AG04450 (cell line): Measurements from ENCODE around the gene VAV3. TPM values are rescaled to one million over a fixed set of nuclear protein-coding genes. Genes with fewer than 3 reads are reported as not detected.

Experiments used
- CTCF ChIA-PET: fragments of 300-600, 350-600 bp; formaldehyde crosslinking; extraction: SDS; loops from one replicate; lab custom pipeline; 2022; ENCODE audit warnings: antibody characterized with exemption, inconsistent platforms; lab: Charles Lee
- POLR2A ChIA-PET: fragments of 350-600 bp; formaldehyde crosslinking; extraction: SDS; loops from one replicate; lab custom pipeline; 2021; ENCODE audit warnings: antibody characterized with exemption, inconsistent platforms; lab: Yijun Ruan, JAX
- DNase-seq: peaks from one replicate; pipeline ENCODE4 v3.0.0-alpha.2; 2011; ENCODE audit warnings: low read depth, low spot score
- H3K27ac ChIP-seq: one replicate; pipeline ENCODE4 v1.5.1; 2012; ENCODE audit warnings: low read depth, low read length, control low read depth
- H3K27me3 ChIP-seq: one replicate; pipeline ENCODE4 v1.6.0; 2012; ENCODE audit warnings: low read length; ENCODE audit not compliant: control insufficient read depth, insufficient read depth
- H3K4me3 ChIP-seq: 2 replicates; pipeline ENCODE4 v1.5.1; 2011; ENCODE audit warnings: mild to moderate bottlenecking, low read depth, low read length, control low read depth
- H3K9me3 ChIP-seq: 2 replicates; pipeline ENCODE4 v1.5.1; 2012; ENCODE audit warnings: low read length; ENCODE audit not compliant: control insufficient read depth, insufficient read depth
- CTCF ChIP-seq: IDR thresholded peaks from 2 replicates; pipeline ENCODE4 v1.5.1; 2011; ENCODE audit warnings: low read depth, low read length, control low read depth, inconsistent platforms
- polyA plus RNA-seq: library from polyadenylated mRNA; depleted of rRNA; stranded (reverse); fragments of >200 nt; gene quantifications from 2 replicates; pipeline ENCODE4 v1.2.3, GENCODE V29; 2011

VAV3 gene
- polyA plus RNA-seq, 1 experiment: 0.02 TPM

- no peak for TF ChIP-seq CTCF
- Histone ChIP-seq H3K9me3 (no peaks in the 10 kb centered on the region), H3K27ac (no peak overlapping the region), H3K27me3 (no peaks in the 10 kb centered on the region), H3K4me3 (no peak overlapping the region)
- ChIA-PET CTCF (no interaction called here), POLR2A (no interaction called here)
- no peak for DNase-seq
These were observed 131.9 kb downstream of the VAV3 start for GRCh38 chr1:107833061-107833460.

- Histone ChIP-seq H3K27me3 (no peaks in the 10 kb centered on the region), H3K27ac (no peak overlapping the region), H3K4me3 (no peak overlapping the region), H3K9me3 (no peaks in the 10 kb centered on the region)
- DNase-seq: no peak
- ChIA-PET CTCF (interaction anchor here (0.8 to 1.4 kb wide), 2 partner anchors 50 to 294 kb away, joined by 3 read pairs; no protein-coding TSS in a partner anchor), POLR2A (no interaction called here)
- no peak for TF ChIP-seq CTCF
These were observed 133.1 kb downstream of the VAV3 start for GRCh38 chr1:107831921-107832320.

- Histone ChIP-seq H3K9me3 (no peaks in the 10 kb centered on the region), H3K4me3 (no peak overlapping the region), H3K27me3 (no peaks in the 10 kb centered on the region), H3K27ac (no peak overlapping the region)
- ChIA-PET CTCF (interaction anchor here (0.7 kb wide), 1 partner anchor 300 kb away, joined by 3 read pairs; no protein-coding TSS in a partner anchor), POLR2A (no interaction called here)
- no peak for DNase-seq
- no peak for TF ChIP-seq CTCF
These were observed 134.5 kb downstream of the VAV3 start for GRCh38 chr1:107830526-107830925.

- POLR2A ChIA-PET: no interaction called here
- no peak for TF ChIP-seq CTCF
- CTCF ChIA-PET: no interaction called here
- Histone ChIP-seq H3K27me3 (no peaks in the 10 kb centered on the region), H3K9me3 (no peaks in the 10 kb centered on the region), H3K27ac (no peak overlapping the region), H3K4me3 (no peak overlapping the region)
- DNase-seq: no peak
These were observed 134.9 kb downstream of the VAV3 start for GRCh38 chr1:107830075-107830474.

GRCh38 chr1:107829036-107829770 is 135.8 kb downstream of the VAV3 start:
- no peak overlapping the region for H3K27ac ChIP-seq
- CTCF ChIA-PET: no interaction called here
- no peak for DNase-seq
- no peaks in the 10 kb centered on the region for H3K27me3 ChIP-seq
- H3K9me3 ChIP-seq: no peaks in the 10 kb centered on the region
- no peak overlapping the region for H3K4me3 ChIP-seq
- no peak for TF ChIP-seq CTCF
- POLR2A ChIA-PET: no interaction called here
